WTC11 (cell line): ENCODE data around the gene CDC45. TPM values are rescaled to one million over a fixed set of nuclear protein-coding genes. Genes with fewer than 3 reads are reported as not detected.

ENCODE experiments used
- ATAC-seq: fragments of 200-7000 bp; cut with Tn5 transposase; 2 replicates; pipeline ENCODE4 v1.10.0; 2021; ENCODE audit warnings: mild to moderate bottlenecking, moderate library complexity
- CTCF ChIA-PET: fragments of 300-600 bp; sonication (Branson Sonifier 250); formaldehyde crosslinking; loops from one replicate; lab custom pipeline; 2021; ENCODE audit warnings: antibody characterized with exemption; lab: Charles Lee
- POLR2A ChIA-PET: fragments of 350-600 bp; sonication (Branson Sonifier 250); formaldehyde crosslinking; loops from one replicate; lab custom pipeline; 2021; ENCODE audit warnings: antibody characterized with exemption; lab: Charles Lee
- DNase-seq: peaks from one replicate; pipeline ENCODE4 v3.0.0; 2021; ENCODE audit warnings: low spot score
- H3K27ac Mint-ChIP-seq: 2 replicates; pipeline ENCODE4 v1.8.0; 2021; ENCODE audit warnings: mixed read lengths
- H3K27me3 Mint-ChIP-seq: 2 replicates; pipeline ENCODE4 v1.8.0; 2021; ENCODE audit warnings: low read depth, mild to moderate bottlenecking, moderate library complexity, mixed read lengths
- H3K36me3 Mint-ChIP-seq: 2 replicates; pipeline ENCODE4 v1.8.0; 2021; ENCODE audit warnings: mixed read lengths
- H3K4me1 Mint-ChIP-seq: 2 replicates; pipeline ENCODE4 v1.8.0; 2022; ENCODE audit warnings: mixed read lengths
- H3K4me3 Mint-ChIP-seq: 2 replicates; pipeline ENCODE4 v1.8.0; 2021; ENCODE audit warnings: mild to moderate bottlenecking, moderate library complexity, mixed read lengths
- H3K9me3 Mint-ChIP-seq: 2 replicates; pipeline ENCODE4 v1.8.0; 2021; ENCODE audit warnings: mixed read lengths
- CDX4 ChIP-seq: fragments of 250-450 bp; sonication (Bioruptor Pico); IDR thresholded peaks from 2 replicates; pipeline ENCODE4 v1.9.0; 2021; ENCODE audit warnings: moderate library complexity, mild to moderate bottlenecking, inconsistent platforms, borderline replicate concordance
- CREM ChIP-seq: sonication (generic); formaldehyde crosslinking; IDR thresholded peaks from 2 replicates; pipeline ENCODE4 v1.8.1; 2022; ENCODE audit warnings: mild to moderate bottlenecking, missing genetic modification reagents, moderate library complexity
- E2F5 ChIP-seq: sonication (generic); formaldehyde crosslinking; IDR thresholded peaks from 2 replicates; pipeline ENCODE4 v1.8.1; 2022; ENCODE audit warnings: mild to moderate bottlenecking, moderate library complexity, missing genetic modification reagents
- ELF4 ChIP-seq: sonication (generic); formaldehyde crosslinking; IDR thresholded peaks from 2 replicates; pipeline ENCODE4 v1.8.1; 2022; ENCODE audit warnings: low read depth, mild to moderate bottlenecking, moderate library complexity, missing genetic modification reagents
- EMX1 ChIP-seq: fragments of 250-450 bp; sonication (Bioruptor Pico); IDR thresholded peaks from 2 replicates; pipeline ENCODE4 v1.8.0; 2021; ENCODE audit warnings: mild to moderate bottlenecking
- ETV6 ChIP-seq: sonication (generic); formaldehyde crosslinking; IDR thresholded peaks from 2 replicates; pipeline ENCODE4 v1.8.1; 2022; ENCODE audit warnings: mild to moderate bottlenecking, missing genetic modification reagents
- FOXP4 ChIP-seq: sonication (generic); formaldehyde crosslinking; IDR thresholded peaks from 2 replicates; pipeline ENCODE4 v1.8.0; 2022; ENCODE audit warnings: mild to moderate bottlenecking, missing genetic modification reagents
- IRF1 ChIP-seq: sonication (generic); formaldehyde crosslinking; IDR thresholded peaks from 2 replicates; pipeline ENCODE4 v1.8.0; 2023; ENCODE audit warnings: missing genetic modification reagents
- JAZF1 ChIP-seq: fragments of 250-450 bp; sonication (Bioruptor Pico); IDR thresholded peaks from 2 replicates; pipeline ENCODE4 v1.9.0; 2021; ENCODE audit warnings: moderate library complexity, mild to moderate bottlenecking, inconsistent platforms
- NFATC4 ChIP-seq: fragments of 250-450 bp; sonication (Bioruptor Pico); IDR thresholded peaks from 2 replicates; pipeline ENCODE4 v1.9.0; 2021; ENCODE audit warnings: mild to moderate bottlenecking
- OVOL2 ChIP-seq: fragments of 250-450 bp; sonication (Bioruptor Pico); IDR thresholded peaks from 2 replicates; pipeline ENCODE4 v1.9.0; 2021; ENCODE audit warnings: mild to moderate bottlenecking, borderline replicate concordance
- TEAD1 ChIP-seq: sonication (generic); formaldehyde crosslinking; IDR thresholded peaks from 2 replicates; pipeline ENCODE4 v1.8.0; 2022; ENCODE audit warnings: mild to moderate bottlenecking, missing genetic modification reagents
- ZMAT4 ChIP-seq: fragments of 250-450 bp; sonication (Bioruptor Pico); IDR thresholded peaks from 2 replicates; pipeline ENCODE4 v1.9.0; 2021; ENCODE audit warnings: mild to moderate bottlenecking
- total RNA-seq: library from RNA; stranded (reverse); gene quantifications from 3 replicates; pipeline ENCODE4 v1.2.3, GENCODE V29; 2021

CDC45 gene
- total RNA-seq, 1 experiment from 2014 or later = 38.1 TPM

- TF ChIP-seq E2F5 (CRISPR knock-in tag) (peak; percentile 95), FOXP4 (CRISPR knock-in tag) (no peak), NFATC4 (0 out of 2 replicates have a peak, but pooled peaks have one; percentile 18), OVOL2 (CRISPR knock-in tag) (no peak), ELF4 (CRISPR knock-in tag) (no peak), CREM (CRISPR knock-in tag) (peak; percentile 87; the same call in 1 of the 2 replicates), ETV6 (CRISPR knock-in tag) (0 out of 2 replicates have a peak, but pooled peaks have one; percentile 64), CDX4 (CRISPR knock-in tag) (no peak), JAZF1 (CRISPR knock-in tag) (no peak), TEAD1 (peak; percentile 48; the same call in 1 of the 2 replicates), IRF1 (no peak; the same call in 1 of the 2 replicates), ZMAT4 (no peak)
Observed at GRCh38 chr22:19447330-19448075, 32.2 kb upstream of the CDC45 start, which contains the start of gene C22orf39 (continued).

GRCh38 chr22:19448076-19448607, 31.6 kb upstream of the CDC45 start:
- Mint-ChIP-seq H3K9me3 (no peaks in the 10 kb centered on the region), H3K27ac (peak overlapping the region; percentile 96), H3K36me3 (peaks cover 30% of the 10 kb centered on the region), H3K4me3 (peak overlapping the region; percentile 92), H3K4me1 (peaks cover 16% of the 10 kb centered on the region), H3K27me3 (peaks cover 8% of the 10 kb centered on the region)
- POLR2A ChIA-PET = interaction anchor here (0.6 to 2.0 kb wide), 3 partner anchors 17 to 184 kb away, joined by 3 to 13 read pairs (median 4); partner anchors contain the start of genes CDC45, HIRA and MRPL40
- TF ChIP-seq EMX1 (0 out of 2 replicates have a peak, but pooled peaks have one; percentile 23), FOXP4 (CRISPR knock-in tag) (no peak)
- CTCF ChIA-PET = interaction anchor here (0.6 to 2.8 kb wide), 4 partner anchors 11 to 269 kb away, joined by 3 to 12 read pairs (median 5); partner anchors contain the start of gene SLC25A1
- ATAC-seq (peak; percentile 34), DNase-seq (no peak)
